Measurements from ENCODE around the gene HNF1A.
A peak's percentile ranks its signal among the peaks of the same experiment; 100 is the strongest.

Gene HNF1A, protein sequence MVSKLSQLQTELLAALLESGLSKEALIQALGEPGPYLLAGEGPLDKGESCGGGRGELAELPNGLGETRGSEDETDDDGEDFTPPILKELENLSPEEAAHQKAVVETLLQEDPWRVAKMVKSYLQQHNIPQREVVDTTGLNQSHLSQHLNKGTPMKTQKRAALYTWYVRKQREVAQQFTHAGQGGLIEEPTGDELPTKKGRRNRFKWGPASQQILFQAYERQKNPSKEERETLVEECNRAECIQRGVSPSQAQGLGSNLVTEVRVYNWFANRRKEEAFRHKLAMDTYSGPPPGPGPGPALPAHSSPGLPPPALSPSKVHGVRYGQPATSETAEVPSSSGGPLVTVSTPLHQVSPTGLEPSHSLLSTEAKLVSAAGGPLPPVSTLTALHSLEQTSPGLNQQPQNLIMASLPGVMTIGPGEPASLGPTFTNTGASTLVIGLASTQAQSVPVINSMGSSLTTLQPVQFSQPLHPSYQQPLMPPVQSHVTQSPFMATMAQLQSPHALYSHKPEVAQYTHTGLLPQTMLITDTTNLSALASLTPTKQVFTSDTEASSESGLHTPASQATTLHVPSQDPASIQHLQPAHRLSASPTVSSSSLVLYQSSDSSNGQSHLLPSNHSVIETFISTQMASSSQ

GRCh38 chr12:120978296-120979219 is at the start of gene HNF1A:
HNF1A (plus strand) TSS chr12:120978543; CDS start chr12:120978769, 226 bp downstream.
- Histone ChIP-seq H3K9me3 (ENCODE audit: control insufficient read depth in 2 of 2, low read length in 2 of 2) (no peaks in the 10 kb centered on the region), H3K4me3 (ENCODE audit: low read length in 2 of 2) (peak within 1 kb of the TSS; percentile 72 to 84), H3K27ac (ENCODE audit: low read depth in 2 of 2, low read length in 2 of 2) (peak within 1 kb of the TSS; percentile 93 to 95), H3K27me3 (ENCODE audit: control insufficient read depth in 2 of 2, insufficient read depth in 2 of 2, low read length in 2 of 2) (no peaks in the 10 kb centered on the region), H3K36me3 (ENCODE audit: control insufficient read depth in 2 of 2, insufficient read depth in 2 of 2, low read length in 2 of 2) (peaks cover 3 to 13% of the 10 kb centered on the region in 2 donors), H3K9ac (ENCODE audit: low read depth in 1 of 2, low read length in 2 of 2) (peak within 1 kb of the TSS; percentile 81 to 86), H3K4me1 (ENCODE audit: control insufficient read depth in 2 of 2, insufficient read depth in 2 of 2, low read length in 2 of 2) (peaks cover 8 to 39% of the 10 kb centered on the region in 2 donors)

- Histone ChIP-seq H3K27ac (ENCODE audit: low read depth in 2 of 2, low read length in 2 of 2) (peak overlapping the region in 1 of 2 donors; percentile 23), H3K36me3 (ENCODE audit: control insufficient read depth in 2 of 2, insufficient read depth in 2 of 2, low read length in 2 of 2) (no peaks in the 10 kb centered on the region)
These were observed 49.3 kb upstream of the HNF1A start for GRCh38 chr12:120928864-120929652.

DNA sequence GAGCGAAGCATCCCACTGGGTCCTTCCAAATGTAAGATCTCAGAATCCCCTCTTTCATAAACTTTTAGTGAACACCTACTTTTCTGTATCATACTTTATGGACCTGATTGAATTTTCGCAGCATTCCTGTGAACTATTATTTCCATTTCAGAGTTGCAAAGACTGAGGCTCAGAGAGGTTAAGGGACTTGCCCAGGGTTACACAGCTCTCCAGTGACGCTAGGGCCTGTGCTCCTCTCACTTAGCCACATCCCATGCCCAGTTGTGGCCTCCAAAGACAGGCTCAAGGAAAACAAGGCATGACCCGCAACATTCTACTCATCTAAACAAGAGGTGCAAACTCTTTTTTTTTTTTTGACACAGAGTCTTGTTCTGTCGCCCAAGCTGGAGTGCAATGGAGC is 48.3 kb upstream of the HNF1A start:
- Histone ChIP-seq H3K27me3 (ENCODE audit: control insufficient read depth in 2 of 2, insufficient read depth in 2 of 2, low read length in 2 of 2) (no peaks in the 10 kb centered on the region), H3K4me1 (ENCODE audit: control insufficient read depth in 2 of 2, insufficient read depth in 2 of 2, low read length in 2 of 2) (peaks cover 4% of the 10 kb centered on the region in 2 donors), H3K4me3 (ENCODE audit: low read length in 2 of 2) (no peak overlapping the region), H3K9ac (ENCODE audit: low read depth in 1 of 2, low read length in 2 of 2) (no peak overlapping the region), H3K36me3 (ENCODE audit: control insufficient read depth in 2 of 2, insufficient read depth in 2 of 2, low read length in 2 of 2) (no peaks in the 10 kb centered on the region), H3K27ac (ENCODE audit: low read depth in 2 of 2, low read length in 2 of 2) (no peak overlapping the region), H3K9me3 (ENCODE audit: control insufficient read depth in 2 of 2, low read length in 2 of 2) (no peaks in the 10 kb centered on the region)

More at GRCh38 chr12:120928864-120929652, 49.3 kb upstream of the HNF1A start:
- Histone ChIP-seq H3K9ac (ENCODE audit: low read depth in 1 of 2, low read length in 2 of 2) (peak overlapping the region in 1 of 2 donors; percentile 19), H3K4me3 (ENCODE audit: low read length in 2 of 2) (no peak overlapping the region), H3K9me3 (ENCODE audit: control insufficient read depth in 2 of 2, low read length in 2 of 2) (no peaks in the 10 kb centered on the region), H3K27me3 (ENCODE audit: control insufficient read depth in 2 of 2, insufficient read depth in 2 of 2, low read length in 2 of 2) (no peaks in the 10 kb centered on the region), H3K4me1 (ENCODE audit: control insufficient read depth in 2 of 2, insufficient read depth in 2 of 2, low read length in 2 of 2) (peaks cover 4% of the 10 kb centered on the region in 2 donors)

DNA sequence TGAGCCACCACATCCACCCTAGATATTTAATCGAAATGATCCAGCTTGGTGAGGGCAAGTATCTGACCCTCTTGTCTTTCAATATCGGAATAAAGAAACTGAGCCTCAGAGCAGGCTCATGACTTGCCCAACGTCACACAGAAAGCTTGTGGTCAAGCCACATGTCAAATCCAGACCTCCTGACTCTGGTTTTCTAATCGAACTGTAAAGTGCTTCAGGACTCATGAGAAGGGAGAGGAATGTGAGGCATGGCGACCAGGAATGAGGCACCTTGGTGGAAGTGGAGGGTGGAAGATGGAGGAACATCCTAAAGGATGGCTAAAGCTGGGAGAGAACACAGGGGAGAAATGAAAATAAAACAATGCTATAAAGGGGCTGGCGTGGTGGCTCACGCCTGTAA is 46.3 kb upstream of the HNF1A start:
- H3K27ac ChIP-seq (ENCODE audit: low read depth in 2 of 2, low read length in 2 of 2), result no peak overlapping the region
- peaks cover 4% of the 10 kb centered on the region in 2 donors for H3K4me1 ChIP-seq (ENCODE audit: control insufficient read depth in 2 of 2, insufficient read depth in 2 of 2, low read length in 2 of 2)
- H3K9ac ChIP-seq (ENCODE audit: low read depth in 1 of 2, low read length in 2 of 2), result no peak overlapping the region
- no peak overlapping the region for H3K4me3 ChIP-seq (ENCODE audit: low read length in 2 of 2)
- H3K9me3 ChIP-seq (ENCODE audit: control insufficient read depth in 2 of 2, low read length in 2 of 2), result no peaks in the 10 kb centered on the region
- no peaks in the 10 kb centered on the region for H3K36me3 ChIP-seq (ENCODE audit: control insufficient read depth in 2 of 2, insufficient read depth in 2 of 2, low read length in 2 of 2)
- H3K27me3 ChIP-seq (ENCODE audit: control insufficient read depth in 2 of 2, insufficient read depth in 2 of 2, low read length in 2 of 2), result no peaks in the 10 kb centered on the region

- no peak overlapping the region for H3K4me3 ChIP-seq (ENCODE audit: low read length in 2 of 2)
- no peaks in the 10 kb centered on the region for H3K9me3 ChIP-seq (ENCODE audit: control insufficient read depth in 2 of 2, low read length in 2 of 2)
- H3K9ac ChIP-seq (ENCODE audit: low read depth in 1 of 2, low read length in 2 of 2), result no peak overlapping the region
- peaks cover 4% of the 10 kb centered on the region in 2 donors for H3K4me1 ChIP-seq (ENCODE audit: control insufficient read depth in 2 of 2, insufficient read depth in 2 of 2, low read length in 2 of 2)
- H3K27ac ChIP-seq (ENCODE audit: low read depth in 2 of 2, low read length in 2 of 2), result no peak overlapping the region
- H3K27me3 ChIP-seq (ENCODE audit: control insufficient read depth in 2 of 2, insufficient read depth in 2 of 2, low read length in 2 of 2), result no peaks in the 10 kb centered on the region
- no peaks in the 10 kb centered on the region for H3K36me3 ChIP-seq (ENCODE audit: control insufficient read depth in 2 of 2, insufficient read depth in 2 of 2, low read length in 2 of 2)
These were observed 45.3 kb upstream of the HNF1A start for GRCh38 chr12:120932956-120933526.

- Histone ChIP-seq H3K4me1 (ENCODE audit: control insufficient read depth in 2 of 2, insufficient read depth in 2 of 2, low read length in 2 of 2) (peaks cover 2 to 3% of the 10 kb centered on the region in 2 donors), H3K4me3 (ENCODE audit: low read length in 2 of 2) (no peak overlapping the region), H3K27ac (ENCODE audit: low read depth in 2 of 2, low read length in 2 of 2) (no peak overlapping the region), H3K36me3 (ENCODE audit: control insufficient read depth in 2 of 2, insufficient read depth in 2 of 2, low read length in 2 of 2) (no peaks in the 10 kb centered on the region), H3K27me3 (ENCODE audit: control insufficient read depth in 2 of 2, insufficient read depth in 2 of 2, low read length in 2 of 2) (no peaks in the 10 kb centered on the region), H3K9ac (ENCODE audit: low read depth in 1 of 2, low read length in 2 of 2) (no peak overlapping the region), H3K9me3 (ENCODE audit: control insufficient read depth in 2 of 2, low read length in 2 of 2) (no peaks in the 10 kb centered on the region)
These were observed 44.6 kb upstream of the HNF1A start for GRCh38 chr12:120933786-120934185.

GRCh38 chr12:120936197-120936596 is 42.1 kb upstream of the HNF1A start:
- Histone ChIP-seq H3K36me3 (ENCODE audit: control insufficient read depth in 2 of 2, insufficient read depth in 2 of 2, low read length in 2 of 2) (no peaks in the 10 kb centered on the region), H3K27me3 (ENCODE audit: control insufficient read depth in 2 of 2, insufficient read depth in 2 of 2, low read length in 2 of 2) (no peaks in the 10 kb centered on the region), H3K4me1 (ENCODE audit: control insufficient read depth in 2 of 2, insufficient read depth in 2 of 2, low read length in 2 of 2) (no peaks in the 10 kb centered on the region), H3K4me3 (ENCODE audit: low read length in 2 of 2) (no peak overlapping the region), H3K9me3 (ENCODE audit: control insufficient read depth in 2 of 2, low read length in 2 of 2) (no peaks in the 10 kb centered on the region), H3K9ac (ENCODE audit: low read depth in 1 of 2, low read length in 2 of 2) (no peak overlapping the region), H3K27ac (ENCODE audit: low read depth in 2 of 2, low read length in 2 of 2) (peak overlapping the region; percentile 29 to 43)

- Histone ChIP-seq H3K4me3 (ENCODE audit: low read length in 2 of 2) (no peak overlapping the region), H3K27me3 (ENCODE audit: control insufficient read depth in 2 of 2, insufficient read depth in 2 of 2, low read length in 2 of 2) (no peaks in the 10 kb centered on the region), H3K4me1 (ENCODE audit: control insufficient read depth in 2 of 2, insufficient read depth in 2 of 2, low read length in 2 of 2) (no peaks in the 10 kb centered on the region), H3K9me3 (ENCODE audit: control insufficient read depth in 2 of 2, low read length in 2 of 2) (no peaks in the 10 kb centered on the region), H3K9ac (ENCODE audit: low read depth in 1 of 2, low read length in 2 of 2) (no peak overlapping the region), H3K36me3 (ENCODE audit: control insufficient read depth in 2 of 2, insufficient read depth in 2 of 2, low read length in 2 of 2) (no peaks in the 10 kb centered on the region), H3K27ac (ENCODE audit: low read depth in 2 of 2, low read length in 2 of 2) (no peak overlapping the region)
These were observed 39.8 kb upstream of the HNF1A start for GRCh38 chr12:120938496-120938895.

GRCh38 chr12:120939523-120939922 is 38.8 kb upstream of the HNF1A start:
- Histone ChIP-seq H3K36me3 (ENCODE audit: control insufficient read depth in 2 of 2, insufficient read depth in 2 of 2, low read length in 2 of 2) (no peaks in the 10 kb centered on the region), H3K27ac (ENCODE audit: low read depth in 2 of 2, low read length in 2 of 2) (no peak overlapping the region), H3K9ac (ENCODE audit: low read depth in 1 of 2, low read length in 2 of 2) (no peak overlapping the region), H3K9me3 (ENCODE audit: control insufficient read depth in 2 of 2, low read length in 2 of 2) (no peaks in the 10 kb centered on the region), H3K27me3 (ENCODE audit: control insufficient read depth in 2 of 2, insufficient read depth in 2 of 2, low read length in 2 of 2) (no peaks in the 10 kb centered on the region), H3K4me3 (ENCODE audit: low read length in 2 of 2) (no peak overlapping the region), H3K4me1 (ENCODE audit: control insufficient read depth in 2 of 2, insufficient read depth in 2 of 2, low read length in 2 of 2) (no peaks in the 10 kb centered on the region)
